ENCODE measurements around the gene CHRNE.

DNA sequence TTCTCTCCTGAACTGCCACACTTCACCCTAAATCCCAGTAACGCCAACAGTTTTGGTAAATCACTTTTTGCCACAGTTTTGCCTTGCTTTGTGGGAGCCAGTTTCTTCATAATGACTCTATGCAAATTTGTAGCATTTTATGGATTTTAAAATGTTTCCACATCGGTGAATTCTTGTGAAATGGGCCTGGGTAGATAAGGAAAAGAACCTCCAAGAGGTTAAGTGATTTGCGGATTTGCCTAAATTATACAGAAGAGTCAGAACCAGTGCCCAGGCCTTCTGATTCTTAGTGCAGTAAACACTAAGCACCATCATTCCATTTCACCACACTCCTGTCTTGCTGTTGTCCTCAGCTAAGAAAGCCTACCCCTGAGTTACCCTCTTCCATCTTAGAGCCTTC lies 51.8 kb downstream of the CHRNE start:
- no peak for TF ChIP-seq CTCF (IDR thresholded peaks at IDR 0.05)
- no peak for TF ChIP-seq POLR2A (IDR thresholded peaks at IDR 0.05)

Measured in adrenal gland (tissue), 5 donors.